Testis (tissue), 2 donors: Measurements from ENCODE around the gene LRGUK.

Experiments used
- POLR2A ChIP-seq: fragments of 450-650 bp; IDR thresholded peaks from one replicate; pipeline ENCODE4 v1.6.1; 2017; ENCODE audit warnings: antibody characterized with exemption, mild to moderate bottlenecking, moderate library complexity
- TF ChIP-seq, protein P1 (sequence below), 3 experiments: fragments of 450-650 bp in 2 of 3; fragments of 200-600 bp in 1 of 3; sonication (generic) in 1 of 3; IDR thresholded peaks; one replicate each; pipeline ENCODE4 v1.5.1; 2016 to 2019; ENCODE audit warnings: antibody characterized with exemption in 3 of 3, mild to moderate bottlenecking in 2 of 3, moderate library complexity in 1 of 3

- TF ChIP-seq, protein P1, sequence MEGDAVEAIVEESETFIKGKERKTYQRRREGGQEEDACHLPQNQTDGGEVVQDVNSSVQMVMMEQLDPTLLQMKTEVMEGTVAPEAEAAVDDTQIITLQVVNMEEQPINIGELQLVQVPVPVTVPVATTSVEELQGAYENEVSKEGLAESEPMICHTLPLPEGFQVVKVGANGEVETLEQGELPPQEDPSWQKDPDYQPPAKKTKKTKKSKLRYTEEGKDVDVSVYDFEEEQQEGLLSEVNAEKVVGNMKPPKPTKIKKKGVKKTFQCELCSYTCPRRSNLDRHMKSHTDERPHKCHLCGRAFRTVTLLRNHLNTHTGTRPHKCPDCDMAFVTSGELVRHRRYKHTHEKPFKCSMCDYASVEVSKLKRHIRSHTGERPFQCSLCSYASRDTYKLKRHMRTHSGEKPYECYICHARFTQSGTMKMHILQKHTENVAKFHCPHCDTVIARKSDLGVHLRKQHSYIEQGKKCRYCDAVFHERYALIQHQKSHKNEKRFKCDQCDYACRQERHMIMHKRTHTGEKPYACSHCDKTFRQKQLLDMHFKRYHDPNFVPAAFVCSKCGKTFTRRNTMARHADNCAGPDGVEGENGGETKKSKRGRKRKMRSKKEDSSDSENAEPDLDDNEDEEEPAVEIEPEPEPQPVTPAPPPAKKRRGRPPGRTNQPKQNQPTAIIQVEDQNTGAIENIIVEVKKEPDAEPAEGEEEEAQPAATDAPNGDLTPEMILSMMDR (IDR thresholded peaks at IDR 0.05): no peak
- no peak for TF ChIP-seq POLR2A
These were observed 25.4 kb upstream of the LRGUK start for GRCh38 chr7:134101716-134102115.
